CD4-positive, alpha-beta T cell treated with Interleukin-21 for 1 hour (primary cell): ENCODE data around the gene MBLAC1.

Experiments
- DNase-seq: peaks from one replicate; pipeline ENCODE4 v3.0.0-alpha.2; 2020

Gene MBLAC1

DNA sequence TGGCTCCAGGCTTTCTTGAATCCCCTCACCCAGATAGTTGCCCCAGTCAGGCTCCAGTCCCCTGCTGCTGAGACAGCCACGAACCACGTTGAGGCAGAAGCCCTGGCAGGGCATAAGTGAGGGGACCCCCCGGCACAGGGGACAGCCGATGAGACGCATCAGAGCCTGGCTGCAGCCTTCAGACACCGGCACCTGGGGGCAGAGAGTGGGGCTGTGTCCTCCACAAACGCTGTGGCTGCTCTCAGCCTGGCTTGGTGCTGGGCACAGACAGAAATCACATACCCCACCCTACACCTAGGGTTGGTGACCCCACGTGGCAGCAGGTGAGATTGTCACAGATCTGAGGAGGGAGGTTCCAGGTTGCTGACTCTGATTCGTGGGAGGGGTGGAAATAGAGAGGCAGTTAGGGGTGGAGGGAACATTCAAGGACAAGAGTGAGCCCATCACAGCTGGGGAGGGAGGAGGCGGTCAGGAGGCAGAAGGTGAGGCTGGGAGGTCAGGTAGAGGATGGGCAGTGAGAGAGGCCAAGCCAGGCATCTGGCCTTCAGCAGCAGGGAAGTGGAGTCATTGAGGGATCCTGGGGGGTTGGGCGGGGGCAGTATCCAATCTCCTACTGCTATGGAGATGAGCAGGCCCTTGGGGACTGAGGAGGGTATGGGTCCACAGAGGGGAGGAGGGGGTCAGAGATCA is 47.2 kb downstream of the MBLAC1 start:
- no peak for DNase-seq

DNA sequence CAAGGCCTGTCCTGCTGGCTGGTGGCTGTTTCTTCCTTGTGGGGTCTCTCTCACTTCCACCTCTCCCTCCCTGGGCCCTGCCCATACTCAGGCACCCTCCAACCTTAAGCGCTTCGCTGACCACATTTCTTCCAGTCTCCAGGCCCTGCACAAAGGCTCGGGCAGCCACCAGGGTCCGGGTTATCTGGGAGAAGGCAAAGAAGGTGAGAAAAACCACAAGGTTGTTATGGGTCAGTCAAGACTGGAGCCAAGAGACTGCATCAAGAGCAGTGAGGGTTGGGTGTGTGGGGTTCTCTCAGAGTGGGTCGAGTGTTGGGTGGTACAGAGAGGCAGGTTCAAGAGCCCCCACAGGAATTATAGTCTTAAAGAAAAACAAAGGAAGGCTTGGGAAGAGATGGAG is 47.8 kb downstream of the MBLAC1 start:
- no peak for DNase-seq

DNA sequence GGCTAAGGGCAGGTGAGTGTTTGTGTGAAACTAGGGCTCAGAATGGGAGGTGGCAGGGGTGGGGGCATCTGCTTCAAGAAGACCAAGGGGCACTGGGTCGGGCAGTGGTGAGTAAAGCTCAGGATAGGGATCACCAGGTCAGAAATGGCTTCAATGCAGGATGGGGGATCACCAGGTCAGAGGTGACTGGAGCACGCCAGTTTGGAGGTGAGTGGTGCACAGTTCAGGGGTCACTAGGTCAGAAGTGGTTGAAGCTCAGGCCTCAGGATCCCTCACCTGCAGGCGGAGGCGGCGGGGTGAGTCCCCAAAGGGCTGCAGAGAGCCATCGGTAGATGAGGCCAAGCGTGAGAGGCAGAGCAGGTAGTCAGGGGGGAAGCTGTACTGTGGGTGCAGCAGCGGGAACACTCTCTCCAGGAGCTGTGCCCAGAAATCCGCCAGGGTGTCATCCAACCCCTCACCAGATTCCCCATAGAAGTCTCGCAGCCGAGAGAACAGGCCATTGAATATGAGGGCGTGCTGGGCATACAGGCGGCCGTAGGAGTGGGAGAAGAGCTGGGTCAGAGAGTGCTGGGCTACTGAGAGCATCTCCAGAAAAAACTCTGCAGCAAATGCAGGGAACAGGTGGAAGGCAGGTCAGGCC is 48.6 kb downstream of the MBLAC1 start:
- DNase-seq: no peak

DNA sequence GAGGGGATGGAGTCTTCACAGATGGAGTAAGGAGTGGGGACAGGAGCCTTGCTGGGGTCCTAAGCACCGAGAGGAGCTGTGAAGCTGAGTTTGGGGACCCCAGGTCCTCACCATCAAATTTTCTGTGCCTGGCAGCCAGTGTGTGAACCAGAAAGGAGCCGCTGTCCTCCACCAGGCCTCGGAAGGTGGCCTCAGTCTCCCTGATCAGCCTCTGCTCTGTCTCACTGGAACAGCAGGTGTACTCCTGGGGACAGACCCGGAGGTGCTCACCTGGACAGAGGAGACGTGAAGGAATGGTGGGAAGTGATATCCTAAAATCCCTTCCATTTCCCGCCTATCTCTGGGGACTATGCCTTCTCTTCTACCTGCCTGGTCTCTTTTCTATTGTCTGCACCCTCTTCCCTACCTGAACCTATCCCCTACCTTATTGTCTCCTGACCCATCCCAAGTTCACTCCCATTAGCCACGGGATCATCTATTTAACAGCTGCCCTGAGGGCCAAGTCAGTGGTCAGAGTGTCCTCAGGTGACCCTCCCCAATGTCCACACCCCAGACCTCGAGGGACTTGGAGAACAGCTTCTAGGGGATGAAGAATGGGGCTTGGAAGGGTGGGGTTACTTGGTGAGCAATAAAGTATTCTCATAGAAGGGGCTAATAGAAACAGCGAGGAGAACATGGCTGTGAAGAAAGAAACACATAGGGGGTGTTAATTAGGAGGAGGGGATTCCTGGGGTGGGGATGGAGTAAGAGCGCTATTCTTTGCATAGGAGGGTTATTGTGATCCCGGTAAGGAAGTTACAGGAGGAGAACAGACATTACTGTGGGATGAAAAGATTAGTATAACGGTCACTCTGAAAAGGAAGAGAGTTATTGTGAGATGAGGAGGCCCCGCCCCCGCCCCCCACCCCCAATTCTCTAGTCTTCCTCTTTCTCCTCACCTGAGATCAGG is 49.6 kb downstream of the MBLAC1 start:
- no peak for DNase-seq

DNA sequence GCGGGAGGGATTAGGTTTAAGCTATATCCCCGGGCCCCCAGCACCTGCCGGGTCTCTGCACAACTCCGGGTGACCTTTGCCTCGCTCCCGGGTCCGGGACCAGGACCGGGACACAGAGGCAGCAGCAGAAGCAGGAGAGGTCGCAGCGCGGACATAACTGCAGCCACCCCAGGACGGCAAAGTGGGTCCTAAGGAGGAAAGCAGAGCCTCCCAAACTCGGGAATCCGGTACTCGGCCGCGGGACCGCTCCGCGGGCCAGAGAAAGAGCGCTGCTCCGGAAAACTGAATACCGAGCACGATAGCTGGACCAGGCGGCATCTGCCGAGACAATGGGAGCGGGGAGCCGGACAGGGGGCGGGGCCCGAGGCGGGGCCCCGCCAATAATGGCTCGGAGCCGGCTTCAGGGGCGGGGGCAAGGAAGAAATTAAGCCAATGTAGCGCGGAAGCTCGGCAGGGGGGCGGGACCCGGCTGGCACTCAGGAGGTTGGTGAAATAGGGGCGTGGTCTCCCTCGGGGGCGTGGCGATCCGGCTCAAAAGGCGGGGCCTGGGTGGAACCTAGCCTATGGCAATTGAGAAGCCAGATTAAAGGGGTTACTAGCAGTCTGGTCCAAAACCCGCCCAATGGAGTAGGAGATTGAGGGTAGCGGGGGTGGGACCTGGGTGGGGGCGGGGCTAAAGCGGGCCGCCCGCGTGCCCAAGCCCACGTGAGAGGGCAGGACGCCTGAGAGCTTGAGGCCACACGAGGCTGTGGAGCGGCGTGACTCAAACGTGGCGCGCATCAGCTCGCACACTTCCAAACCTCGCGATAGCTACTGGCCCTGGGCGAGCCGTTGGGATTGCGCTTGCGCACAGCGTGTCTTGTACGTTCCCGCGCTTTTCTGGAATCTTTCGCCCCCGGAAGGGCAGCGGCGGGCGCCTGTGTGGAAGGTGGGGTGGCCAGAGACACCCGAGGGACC is 50.6 kb downstream of the MBLAC1 start, which contains the start of the genes GPC2 and STAG3:
TSS of gene GPC2 (minus strand) at position 337 of the 957 bp plus-strand sequence. CDS start at position 155, 182 bp downstream.
TSS of gene STAG3 (plus strand) at position 874 of the 957 bp plus-strand sequence. CDS start 2,639 bp downstream, outside the sequence.
- DNase-seq: peak; percentile 99
